Measurements from ENCODE around the gene AGR3. TPM values are rescaled to one million over a fixed set of nuclear protein-coding genes. Genes with fewer than 3 reads are reported as not detected.
"Not testable (repeated sequence)": the region's sequence is repeated elsewhere in the genome, so short reads cannot be mapped to it uniquely, and the experiment has no call there.

AGR3 gene
- total RNA-seq, 2 experiments from 2014 or later = not detected

DNA sequence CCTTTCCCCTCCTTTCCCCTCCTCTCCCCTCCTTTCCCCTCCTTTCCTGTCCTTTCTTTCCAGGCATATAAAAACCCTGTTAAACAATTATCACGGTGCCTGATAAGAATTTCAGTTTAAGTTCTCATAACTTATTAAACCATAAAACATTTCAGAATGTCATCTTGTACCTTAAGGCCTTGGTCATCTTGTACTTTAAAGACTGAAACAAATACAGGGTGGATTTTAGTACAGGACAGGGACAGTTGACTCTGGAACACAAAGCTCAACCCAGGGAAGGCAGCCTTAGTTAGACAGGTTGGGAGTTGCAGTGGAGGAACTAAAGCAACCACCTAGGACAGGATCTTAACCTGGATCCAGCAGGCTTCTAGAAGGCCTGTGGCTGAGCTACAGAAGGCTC, 1.2 kb downstream of the AGR3 start:
- H3K9me3 Mint-ChIP-seq = no peaks in the 10 kb centered on the region
- ChIA-PET POLR2A (no interaction called here), CTCF (no interaction called here)
- H3K4me3 Mint-ChIP-seq = no peak overlapping the region
- H3K4me1 Mint-ChIP-seq = no peaks in the 10 kb centered on the region
- no peak for DNase-seq
- no peak overlapping the region for H3K27ac Mint-ChIP-seq
- no peaks in the 10 kb centered on the region for H3K36me3 Mint-ChIP-seq (ENCODE audit: low read depth)
- H3K27me3 Mint-ChIP-seq = no peaks in the 10 kb centered on the region

DNA sequence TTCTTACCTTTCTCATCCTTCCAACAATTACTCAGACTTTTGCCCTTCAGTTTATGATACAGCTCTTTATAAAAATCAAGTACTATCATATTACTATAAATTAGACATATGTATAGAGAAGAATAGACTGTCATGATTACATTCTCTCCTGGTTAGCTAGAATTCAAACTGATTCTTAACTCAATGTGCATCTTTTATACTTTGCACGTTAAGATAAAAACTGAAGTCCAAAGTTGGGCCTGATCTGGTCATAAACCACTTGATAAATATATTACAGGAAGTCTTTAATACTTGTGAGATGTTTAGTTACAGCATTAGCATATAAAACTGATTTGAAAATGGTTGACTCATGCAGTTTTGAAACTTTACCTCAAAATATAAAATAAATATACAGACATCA, 2.6 kb downstream of the AGR3 start:
- CTCF ChIA-PET = no interaction called here
- H3K4me1 Mint-ChIP-seq = no peaks in the 10 kb centered on the region

DNA sequence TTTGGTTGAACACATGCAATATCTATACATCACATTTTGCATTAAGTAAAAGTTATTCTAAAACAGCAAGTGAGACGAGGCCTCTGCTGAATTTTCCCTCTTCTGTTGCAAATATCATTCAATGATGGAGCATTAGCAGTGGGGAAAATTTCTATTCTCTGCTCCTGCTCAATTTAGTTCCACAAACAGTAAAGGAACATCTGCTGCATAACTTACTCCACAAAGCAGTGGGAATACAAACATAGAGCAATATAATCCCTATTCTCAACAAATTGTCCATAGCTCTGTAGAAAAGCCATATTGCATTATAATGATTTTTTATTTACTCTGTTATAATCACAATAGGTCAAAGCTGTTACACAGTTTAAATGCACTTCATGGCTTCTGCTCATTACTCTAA, 5.9 kb downstream of the AGR3 start:
- no peaks in the 10 kb centered on the region for H3K27me3 Mint-ChIP-seq
- no peak for DNase-seq
- no peak overlapping the region for H3K4me3 Mint-ChIP-seq
- H3K36me3 Mint-ChIP-seq (ENCODE audit: low read depth) = no peaks in the 10 kb centered on the region
- no peak overlapping the region for H3K27ac Mint-ChIP-seq
- POLR2A ChIA-PET = no interaction called here
- H3K9me3 Mint-ChIP-seq = no peaks in the 10 kb centered on the region
- H3K4me1 Mint-ChIP-seq = no peaks in the 10 kb centered on the region
- CTCF ChIA-PET = no interaction called here

More for the DNA sequence above, 2.6 kb downstream of the AGR3 start:
- Mint-ChIP-seq H3K36me3 (ENCODE audit: low read depth) (no peaks in the 10 kb centered on the region), H3K4me3 (no peak overlapping the region), H3K9me3 (no peaks in the 10 kb centered on the region), H3K27ac (no peak overlapping the region), H3K27me3 (no peaks in the 10 kb centered on the region)
- POLR2A ChIA-PET = no interaction called here
- no peak for DNase-seq

DNA sequence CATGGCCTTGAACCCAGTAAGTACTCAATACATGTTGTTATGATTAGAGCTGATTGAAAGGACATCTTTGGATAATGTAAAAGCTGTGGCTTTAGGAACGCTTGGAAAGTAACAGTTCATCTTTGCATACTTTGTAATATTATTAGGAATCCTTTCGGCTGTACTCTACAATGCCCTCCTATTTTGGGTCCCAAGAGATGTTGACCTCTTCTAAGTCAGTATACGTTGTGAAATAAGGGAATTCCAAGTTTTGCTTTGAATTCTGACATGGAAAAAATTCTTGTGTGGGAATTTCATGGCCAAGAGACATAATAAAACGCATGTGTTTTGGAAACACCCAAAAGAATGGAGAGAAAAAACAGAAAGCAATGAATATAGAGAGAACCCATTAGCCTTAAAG, 7.7 kb downstream of the AGR3 start:
- no peaks in the 10 kb centered on the region for H3K4me1 Mint-ChIP-seq
- no peaks in the 10 kb centered on the region for H3K27me3 Mint-ChIP-seq
- DNase-seq = no peak
- no peak overlapping the region for H3K27ac Mint-ChIP-seq
- H3K9me3 Mint-ChIP-seq = no peaks in the 10 kb centered on the region
- H3K36me3 Mint-ChIP-seq (ENCODE audit: low read depth) = no peaks in the 10 kb centered on the region
- POLR2A ChIA-PET = no interaction called here
- H3K4me3 Mint-ChIP-seq = no peak overlapping the region
- CTCF ChIA-PET = no interaction called here

DNA sequence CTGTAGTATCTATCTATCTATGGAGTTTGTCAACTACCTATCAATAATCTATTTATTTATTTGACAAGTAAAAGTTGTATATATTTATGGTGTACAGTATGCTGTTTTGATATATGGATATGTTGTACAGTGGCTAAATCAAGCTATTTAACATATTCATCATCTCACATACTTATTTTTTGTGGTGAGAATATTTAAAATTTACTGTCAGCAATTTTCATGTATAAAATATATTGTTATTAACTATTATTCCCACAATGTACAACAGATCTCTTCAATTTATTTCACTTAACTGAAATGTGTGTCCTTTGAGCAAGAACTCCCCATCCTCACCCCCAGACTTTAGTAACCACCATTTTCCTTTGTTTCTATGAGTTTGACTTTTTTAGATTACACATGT, 14.5 kb downstream of the AGR3 start:
- H3K9me3 Mint-ChIP-seq = no peaks in the 10 kb centered on the region
- no peak overlapping the region for H3K27ac Mint-ChIP-seq
- H3K4me3 Mint-ChIP-seq = no peak overlapping the region
- no peaks in the 10 kb centered on the region for H3K36me3 Mint-ChIP-seq (ENCODE audit: low read depth)
- H3K4me1 Mint-ChIP-seq = no peaks in the 10 kb centered on the region
- POLR2A ChIA-PET = no interaction called here
- peaks cover 21% of the 10 kb centered on the region for H3K27me3 Mint-ChIP-seq
- CTCF ChIA-PET = no interaction called here
- DNase-seq = no peak

DNA sequence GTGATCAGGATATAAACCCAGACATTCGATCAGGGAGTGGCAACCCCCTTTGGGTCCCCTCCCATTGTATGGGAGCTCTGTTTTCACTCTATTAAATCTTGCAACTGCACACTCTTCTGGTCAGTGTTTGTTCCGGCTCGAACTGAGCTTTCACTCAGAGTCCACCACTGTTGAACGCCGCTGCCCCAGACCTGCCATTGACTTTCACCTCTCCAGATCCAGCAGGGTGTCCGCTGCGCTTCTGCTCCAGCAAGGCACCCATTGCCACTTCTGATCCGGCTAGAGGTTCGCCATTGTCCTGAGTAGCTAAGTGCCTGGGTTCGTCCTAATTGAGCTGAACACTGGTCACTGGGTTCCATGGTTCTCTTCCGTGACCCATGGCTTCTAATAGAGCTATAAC, 28.6 kb downstream of the AGR3 start:
- H3K9me3 Mint-ChIP-seq; H3K4me1 Mint-ChIP-seq; H3K4me3 Mint-ChIP-seq; CTCF ChIA-PET; H3K36me3 Mint-ChIP-seq (ENCODE audit: low read depth); DNase-seq; H3K27ac Mint-ChIP-seq; POLR2A ChIA-PET: not testable (repeated sequence)
- peaks cover 29% of the 10 kb centered on the region for H3K27me3 Mint-ChIP-seq

DNA sequence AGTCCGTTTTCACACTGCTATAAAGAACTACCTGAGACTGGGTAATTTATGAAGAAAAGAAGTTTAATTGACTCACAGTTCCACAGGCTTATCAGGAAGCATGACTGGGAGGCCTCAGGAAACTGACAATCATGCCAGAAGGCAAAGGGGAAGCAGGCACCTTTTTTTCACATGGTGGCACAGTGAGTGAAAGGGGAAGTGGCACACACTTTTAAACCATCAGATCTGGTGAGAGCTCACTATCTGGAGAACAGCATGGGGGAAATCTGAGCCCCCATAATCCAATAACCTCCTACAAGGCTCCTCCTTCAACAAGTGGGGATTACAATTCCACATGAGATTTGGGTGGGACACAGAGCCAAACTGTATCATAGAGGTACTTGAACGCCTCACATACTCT, 30.0 kb downstream of the AGR3 start:
- no peaks in the 10 kb centered on the region for H3K9me3 Mint-ChIP-seq
- peaks cover 7% of the 10 kb centered on the region for H3K4me1 Mint-ChIP-seq
- H3K27ac Mint-ChIP-seq = no peak overlapping the region
- no peak for DNase-seq
- no peaks in the 10 kb centered on the region for H3K36me3 Mint-ChIP-seq (ENCODE audit: low read depth)
- no peak overlapping the region for H3K4me3 Mint-ChIP-seq
- ChIA-PET CTCF (no interaction called here), POLR2A (no interaction called here)
- peaks cover 29% of the 10 kb centered on the region for H3K27me3 Mint-ChIP-seq

DNA sequence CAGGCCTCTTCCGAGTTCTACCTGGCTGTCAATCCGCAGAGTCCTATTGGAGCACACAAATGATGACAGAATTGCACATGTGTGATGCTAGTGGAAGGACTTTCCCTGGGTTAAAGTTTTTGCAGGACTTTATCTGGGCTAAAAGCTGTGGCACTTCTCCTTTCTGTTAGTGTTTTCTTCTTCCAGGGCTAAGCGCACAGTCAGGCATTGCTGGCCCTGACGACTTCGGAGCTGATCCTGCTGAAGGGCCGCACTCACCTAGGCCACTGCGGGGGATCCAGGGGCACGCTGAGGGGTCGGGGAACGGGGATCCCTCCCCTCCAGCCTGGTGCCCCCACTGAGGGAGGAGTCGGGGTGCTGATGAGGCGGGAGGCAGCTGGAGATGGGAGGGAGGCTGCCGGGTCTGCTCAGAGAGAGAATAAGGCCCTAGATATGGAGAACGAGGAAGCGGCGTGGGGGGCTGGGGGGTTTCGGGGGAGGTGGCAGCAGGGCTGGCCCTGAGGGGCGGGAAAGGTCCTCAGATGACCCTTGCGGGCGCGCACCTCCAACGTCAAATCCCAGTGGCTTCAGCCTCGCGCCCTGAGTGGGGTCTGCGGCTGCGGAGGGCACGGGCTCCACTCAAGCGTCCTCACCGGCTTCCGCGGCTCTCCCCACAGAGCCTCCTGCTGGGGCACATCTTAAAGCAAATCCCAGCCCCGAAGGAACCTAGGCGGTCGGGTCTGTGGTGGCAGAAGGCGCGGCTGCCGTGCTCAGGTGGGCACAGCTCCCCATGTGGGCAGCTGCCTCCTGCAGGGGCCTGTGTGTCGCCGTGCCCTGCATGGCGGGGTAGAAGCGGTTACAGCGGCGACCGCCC, 30.9 kb downstream of the AGR3 start:
- Mint-ChIP-seq H3K27ac (no peak overlapping the region), H3K9me3 (no peaks in the 10 kb centered on the region), H3K36me3 (ENCODE audit: low read depth) (no peaks in the 10 kb centered on the region), H3K4me3 (no peak overlapping the region), H3K27me3 (peaks cover 29% of the 10 kb centered on the region), H3K4me1 (peaks cover 7% of the 10 kb centered on the region)
- ChIA-PET POLR2A (no interaction called here), CTCF (no interaction called here)
- no peak for DNase-seq

DNA sequence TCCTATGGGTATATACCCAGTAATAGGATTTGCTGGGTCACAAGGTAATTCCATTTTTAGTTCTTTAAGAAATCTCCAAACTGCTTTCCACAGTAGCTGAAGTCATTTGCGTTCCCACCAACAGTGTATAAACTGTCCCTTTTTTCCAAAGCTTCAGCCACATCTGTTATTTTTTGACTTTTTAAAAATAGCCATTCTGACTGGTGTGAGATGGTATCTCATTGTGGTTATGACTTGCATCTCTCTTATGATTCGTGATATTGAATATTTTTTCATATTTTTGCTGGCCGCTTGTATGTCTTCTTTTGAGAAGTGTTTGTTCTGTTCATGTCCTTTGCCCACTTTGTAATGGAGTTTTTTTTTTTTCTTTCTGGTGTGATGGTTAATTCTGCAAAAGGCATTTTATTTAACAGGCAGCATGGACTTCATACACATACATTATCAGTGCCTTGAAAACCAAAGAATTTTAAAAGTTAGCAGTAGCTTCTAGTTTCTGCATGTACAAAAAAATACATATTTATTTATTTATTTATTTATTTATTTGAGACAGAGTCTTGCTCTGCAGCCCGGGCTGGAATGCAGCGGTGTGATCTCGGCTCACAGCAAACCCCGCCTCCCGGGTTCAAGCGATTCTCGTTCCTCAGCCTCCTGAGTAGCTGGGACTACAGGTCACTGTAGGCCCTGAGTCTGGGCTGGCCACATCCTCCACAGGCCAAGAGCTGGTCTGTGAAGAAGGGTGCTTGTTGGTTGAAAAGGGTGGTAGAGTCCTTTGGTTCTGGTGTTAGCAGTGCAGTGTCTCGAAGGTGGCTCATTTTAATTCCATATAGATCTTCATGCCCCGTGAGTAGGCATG, 32.3 kb downstream of the AGR3 start:
- no peak overlapping the region for H3K27ac Mint-ChIP-seq
- CTCF ChIA-PET = no interaction called here
- peaks cover 7% of the 10 kb centered on the region for H3K4me1 Mint-ChIP-seq
- no peaks in the 10 kb centered on the region for H3K36me3 Mint-ChIP-seq (ENCODE audit: low read depth)
- H3K4me3 Mint-ChIP-seq = no peak overlapping the region
- H3K27me3 Mint-ChIP-seq = peaks cover 29% of the 10 kb centered on the region
- DNase-seq = no peak
- POLR2A ChIA-PET = no interaction called here
- no peaks in the 10 kb centered on the region for H3K9me3 Mint-ChIP-seq

DNA sequence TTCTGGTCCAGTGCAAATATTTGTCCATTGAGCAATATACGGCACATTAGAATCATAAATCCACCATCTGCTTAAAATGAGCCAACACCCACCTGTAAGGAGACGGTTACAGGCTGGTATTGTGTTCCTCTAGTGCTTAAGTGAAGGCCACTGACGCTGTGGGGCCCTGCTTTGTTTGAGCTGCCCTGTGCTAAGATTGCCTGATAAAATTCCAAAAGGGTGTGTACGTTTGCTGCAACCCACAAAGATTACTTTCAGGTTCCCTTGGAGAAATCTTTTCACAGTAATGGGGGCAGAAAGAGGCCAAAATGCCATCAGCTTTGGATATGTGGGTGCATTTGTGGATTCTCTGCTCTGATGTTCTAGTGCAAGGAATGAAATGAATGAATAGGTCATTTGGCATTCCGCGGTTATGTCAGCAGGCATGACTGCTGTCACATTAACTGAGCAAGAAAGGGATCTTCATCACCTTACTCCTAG, 34.4 kb downstream of the AGR3 start:
- POLR2A ChIA-PET = no interaction called here
- Mint-ChIP-seq H3K27me3 (peaks cover 25% of the 10 kb centered on the region), H3K9me3 (no peaks in the 10 kb centered on the region), H3K27ac (no peak overlapping the region), H3K4me1 (peaks cover 7% of the 10 kb centered on the region), H3K4me3 (no peak overlapping the region), H3K36me3 (ENCODE audit: low read depth) (no peaks in the 10 kb centered on the region)
- CTCF ChIA-PET = no interaction called here
- DNase-seq = no peak

DNA sequence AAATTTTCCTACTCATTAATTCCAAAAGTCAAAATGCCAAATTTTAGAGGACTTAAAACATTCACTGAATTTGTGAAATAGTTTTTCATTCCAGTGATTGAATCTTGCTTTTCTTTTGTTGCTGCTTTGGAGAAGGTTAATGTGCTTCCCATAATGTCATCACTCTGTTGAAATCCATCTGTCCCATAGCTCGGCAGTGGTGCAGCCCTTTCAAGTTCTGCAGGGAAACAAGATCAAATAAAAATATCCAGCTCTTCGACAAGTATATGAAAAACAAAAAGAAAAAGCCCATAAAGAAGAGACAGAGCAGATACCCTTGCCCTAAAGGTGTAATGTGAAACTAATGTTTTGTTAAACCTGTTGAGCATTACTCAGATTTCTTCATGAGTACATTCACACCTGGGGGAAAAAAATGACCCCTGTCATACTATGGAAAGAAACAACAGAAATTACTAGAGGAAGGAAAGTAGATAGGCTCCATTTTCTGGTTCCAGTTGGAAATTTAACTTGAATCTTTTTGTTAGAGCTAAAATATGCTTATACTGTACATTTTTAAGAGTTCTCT, 35.1 kb downstream of the AGR3 start:
- Mint-ChIP-seq H3K4me1 (peaks cover 5% of the 10 kb centered on the region), H3K27ac (no peak overlapping the region), H3K27me3 (peaks cover 20% of the 10 kb centered on the region), H3K4me3 (no peak overlapping the region), H3K36me3 (ENCODE audit: low read depth) (no peaks in the 10 kb centered on the region), H3K9me3 (no peaks in the 10 kb centered on the region)
- POLR2A ChIA-PET = no interaction called here
- CTCF ChIA-PET = no interaction called here
- DNase-seq = no peak

DNA sequence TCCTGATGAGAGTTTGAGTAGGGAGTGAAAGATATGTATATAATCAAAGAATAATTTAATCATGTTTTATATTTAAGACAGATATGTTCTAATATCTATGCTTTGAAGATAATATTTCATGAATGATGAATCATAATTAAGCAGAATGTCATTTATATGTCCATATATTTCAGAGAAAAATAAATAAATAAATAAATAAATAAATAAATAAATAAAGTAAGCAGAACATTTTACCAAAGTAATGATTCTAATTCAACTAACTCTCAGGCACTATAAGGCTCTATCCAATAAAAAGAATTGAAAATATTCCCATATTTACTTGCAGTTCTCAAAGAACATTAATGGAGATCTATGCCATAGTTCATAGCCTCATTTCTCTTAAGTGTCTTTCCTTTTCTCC, 36.0 kb downstream of the AGR3 start:
- Mint-ChIP-seq H3K9me3 (no peaks in the 10 kb centered on the region), H3K27me3 (peaks cover 14% of the 10 kb centered on the region), H3K4me1 (no peaks in the 10 kb centered on the region), H3K4me3 (no peak overlapping the region), H3K27ac (no peak overlapping the region), H3K36me3 (ENCODE audit: low read depth) (no peaks in the 10 kb centered on the region)
- DNase-seq = no peak
- ChIA-PET CTCF (no interaction called here), POLR2A (no interaction called here)

DNA sequence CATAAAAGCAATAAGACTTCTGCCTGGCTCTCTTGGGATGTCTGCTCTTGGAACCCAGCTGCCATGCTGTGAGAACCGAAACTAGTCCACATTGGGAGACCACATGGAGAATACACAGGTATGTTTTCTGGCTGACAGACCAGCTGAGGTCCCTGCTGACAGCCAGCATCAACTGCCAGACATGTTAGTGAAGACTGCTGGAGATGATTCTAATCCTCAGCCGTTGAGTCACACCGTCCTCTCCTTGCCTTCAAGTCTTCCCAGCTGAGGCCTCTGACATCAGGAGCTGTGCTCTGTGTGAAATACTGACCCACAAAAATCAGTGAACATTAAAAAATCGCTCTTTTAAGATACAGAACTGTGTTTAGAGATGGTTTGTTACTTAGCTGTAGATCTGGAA, 40.1 kb downstream of the AGR3 start:
- no peaks in the 10 kb centered on the region for H3K4me1 Mint-ChIP-seq
- ChIA-PET CTCF (no interaction called here), POLR2A (no interaction called here)
- no peak for DNase-seq
- no peak overlapping the region for H3K4me3 Mint-ChIP-seq
- no peaks in the 10 kb centered on the region for H3K36me3 Mint-ChIP-seq (ENCODE audit: low read depth)
- H3K27ac Mint-ChIP-seq = no peak overlapping the region
- no peaks in the 10 kb centered on the region for H3K9me3 Mint-ChIP-seq
- peaks cover 5% of the 10 kb centered on the region for H3K27me3 Mint-ChIP-seq

Data from activated CD4-positive, alpha-beta T cell treated with anti-CD3 and anti-CD28 coated beads, Interleukin-2, amount 10 ng/mL, durations not matched to agents 7 days and 5 days (primary cell).